BLaER1 (cell line): ENCODE data around the gene SLC37A2.
"Not testable (repeated sequence)": the region's sequence is repeated elsewhere in the genome, so short reads cannot be mapped to it uniquely, and the experiment has no call there.

Source experiments
- H3K27ac ChIP-seq: shearing (Covaris generic); formaldehyde crosslinking; 2 replicates; pipeline ENCODE4 v1.8.1; 2022
- H3K27me3 ChIP-seq: shearing (Covaris generic); formaldehyde crosslinking; 2 replicates; pipeline ENCODE4 v1.8.1; 2022
- H3K36me3 ChIP-seq: shearing (Covaris generic); formaldehyde crosslinking; 2 replicates; pipeline ENCODE4 v1.8.1; 2022
- H3K4me1 ChIP-seq: shearing (Covaris generic); formaldehyde crosslinking; 2 replicates; pipeline ENCODE4 v1.8.1; 2022
- H3K4me2 ChIP-seq: shearing (Covaris generic); formaldehyde crosslinking; 2 replicates; pipeline ENCODE4 v1.8.1; 2022
- H3K4me3 ChIP-seq: shearing (Covaris generic); formaldehyde crosslinking; 2 replicates; pipeline ENCODE4 v1.8.1; 2022
- H3K9ac ChIP-seq: shearing (Covaris generic); formaldehyde crosslinking; 2 replicates; pipeline ENCODE4 v1.8.1; 2022
- H3K9me3 ChIP-seq: shearing (Covaris generic); formaldehyde crosslinking; 2 replicates; pipeline ENCODE4 v1.8.1; 2022
- H4K20me1 ChIP-seq: shearing (Covaris generic); formaldehyde crosslinking; 2 replicates; pipeline ENCODE4 v1.8.1; 2022
- Cebpa-rat ChIP-seq: shearing (Covaris generic); IDR thresholded peaks from 2 replicates; pipeline ENCODE4 v1.8.1; 2022

SLC37A2 gene

GRCh38 chr11:125082611-125083311, 19.7 kb downstream of the SLC37A2 start:
- no peak for TF ChIP-seq Cebpa-rat
- no peaks in the 10 kb centered on the region for H3K9me3 ChIP-seq
- no peaks in the 10 kb centered on the region for H3K36me3 ChIP-seq
- no peak overlapping the region for H3K4me3 ChIP-seq
- no peak overlapping the region for H3K9ac ChIP-seq
- H3K4me1 ChIP-seq, result peaks cover 23% of the 10 kb centered on the region
- no peak overlapping the region for H3K27ac ChIP-seq
- H3K27me3 ChIP-seq, result no peaks in the 10 kb centered on the region
- no peaks in the 10 kb centered on the region for H4K20me1 ChIP-seq
- H3K4me2 ChIP-seq, result no peak overlapping the region

- H3K36me3 ChIP-seq, result no peaks in the 10 kb centered on the region
- H3K4me3 ChIP-seq, result no peak overlapping the region
- TF ChIP-seq Cebpa-rat, result no peak
- no peak overlapping the region for H3K4me2 ChIP-seq
- H3K27me3 ChIP-seq, result no peaks in the 10 kb centered on the region
- H4K20me1 ChIP-seq, result no peaks in the 10 kb centered on the region
- peaks cover 17% of the 10 kb centered on the region for H3K4me1 ChIP-seq
- no peak overlapping the region for H3K27ac ChIP-seq
- H3K9me3 ChIP-seq, result no peaks in the 10 kb centered on the region
- no peak overlapping the region for H3K9ac ChIP-seq
Observed at GRCh38 chr11:125083312-125084056, 20.4 kb downstream of the SLC37A2 start.

GRCh38 chr11:125084057-125084416, 20.9 kb downstream of the SLC37A2 start:
- H3K27ac ChIP-seq, result no peak overlapping the region
- no peak overlapping the region for H3K9ac ChIP-seq
- no peak overlapping the region for H3K4me3 ChIP-seq
- TF ChIP-seq Cebpa-rat, result no peak
- H3K4me1 ChIP-seq, result peaks cover 12% of the 10 kb centered on the region; the same call in 1 of the 2 replicates
- no peaks in the 10 kb centered on the region for H3K9me3 ChIP-seq
- no peaks in the 10 kb centered on the region for H3K36me3 ChIP-seq
- no peak overlapping the region for H3K4me2 ChIP-seq
- H4K20me1 ChIP-seq, result no peaks in the 10 kb centered on the region
- H3K27me3 ChIP-seq, result no peaks in the 10 kb centered on the region

- no peaks in the 10 kb centered on the region for H3K27me3 ChIP-seq
- no peaks in the 10 kb centered on the region for H3K9me3 ChIP-seq
- H3K4me1 ChIP-seq, result 0 out of 2 replicates have a peak, but pooled peaks cover 9% of the 10 kb centered on the region
- no peak overlapping the region for H3K4me3 ChIP-seq
- H3K27ac ChIP-seq, result no peak overlapping the region
- H4K20me1 ChIP-seq, result no peaks in the 10 kb centered on the region
- H3K4me2 ChIP-seq, result no peak overlapping the region
- H3K36me3 ChIP-seq, result no peaks in the 10 kb centered on the region
- no peak for TF ChIP-seq Cebpa-rat
- no peak overlapping the region for H3K9ac ChIP-seq
Observed at GRCh38 chr11:125084761-125085231, 21.7 kb downstream of the SLC37A2 start.

GRCh38 chr11:125085301-125086081, 22.4 kb downstream of the SLC37A2 start:
- Histone ChIP-seq H3K27ac (no peak overlapping the region), H3K9me3 (no peaks in the 10 kb centered on the region), H3K4me2 (no peak overlapping the region), H4K20me1 (no peaks in the 10 kb centered on the region), H3K27me3 (no peaks in the 10 kb centered on the region), H3K9ac (no peak overlapping the region), H3K36me3 (no peaks in the 10 kb centered on the region), H3K4me1 (0 out of 2 replicates have a peak, but pooled peaks cover 9% of the 10 kb centered on the region), H3K4me3 (no peak overlapping the region)
- no peak for TF ChIP-seq Cebpa-rat

GRCh38 chr11:125086633-125087296, 23.7 kb downstream of the SLC37A2 start:
- Histone ChIP-seq H3K27me3 (no peaks in the 10 kb centered on the region), H3K4me2 (no peak overlapping the region), H3K9ac (no peak overlapping the region), H3K4me3 (no peak overlapping the region), H3K4me1 (peaks cover 15% of the 10 kb centered on the region), H3K27ac (no peak overlapping the region), H3K36me3 (no peaks in the 10 kb centered on the region), H3K9me3 (no peaks in the 10 kb centered on the region), H4K20me1 (no peaks in the 10 kb centered on the region)
- no peak for TF ChIP-seq Cebpa-rat

- Histone ChIP-seq H3K27me3 (no peaks in the 10 kb centered on the region), H3K9me3 (no peaks in the 10 kb centered on the region), H3K36me3 (0 out of 2 replicates have a peak, but pooled peaks cover 5% of the 10 kb centered on the region), H3K4me2 (no peak overlapping the region), H3K27ac (no peak overlapping the region), H3K4me1 (peaks cover 15% of the 10 kb centered on the region), H3K4me3 (no peak overlapping the region), H3K9ac (no peak overlapping the region), H4K20me1 (no peaks in the 10 kb centered on the region)
- no peak for TF ChIP-seq Cebpa-rat
Observed at GRCh38 chr11:125088123-125088522, 25.0 kb downstream of the SLC37A2 start.

GRCh38 chr11:125088576-125089455, 25.7 kb downstream of the SLC37A2 start:
- Histone ChIP-seq H4K20me1 (no peaks in the 10 kb centered on the region), H3K4me2 (no peak overlapping the region), H3K27me3 (no peaks in the 10 kb centered on the region), H3K27ac (no peak overlapping the region), H3K36me3 (0 out of 2 replicates have a peak, but pooled peaks cover 5% of the 10 kb centered on the region), H3K9ac (no peak overlapping the region), H3K9me3 (no peaks in the 10 kb centered on the region), H3K4me1 (peaks cover 15% of the 10 kb centered on the region), H3K4me3 (no peak overlapping the region)
- TF ChIP-seq Cebpa-rat, result no peak

GRCh38 chr11:125089481-125089880, 26.4 kb downstream of the SLC37A2 start:
- not testable (repeated sequence) for H3K4me2 ChIP-seq, H3K36me3 ChIP-seq, H4K20me1 ChIP-seq, H3K27ac ChIP-seq, H3K9me3 ChIP-seq, H3K4me3 ChIP-seq, H3K27me3 ChIP-seq, H3K9ac ChIP-seq
- H3K4me1 ChIP-seq, result peaks cover 15% of the 10 kb centered on the region

GRCh38 chr11:125090151-125090550, 27.0 kb downstream of the SLC37A2 start:
- H3K36me3 ChIP-seq, H3K27ac ChIP-seq, H3K4me2 ChIP-seq, H3K4me3 ChIP-seq, H3K27me3 ChIP-seq, H4K20me1 ChIP-seq, H3K9ac ChIP-seq, H3K9me3 ChIP-seq: not testable (repeated sequence)
- peaks cover 15% of the 10 kb centered on the region for H3K4me1 ChIP-seq
